GM19351 (cell line): ENCODE data around the gene PCDHGA8.
"Not testable (repeated sequence)": the region's sequence is repeated elsewhere in the genome, so short reads cannot be mapped to it uniquely, and the experiment has no call there.

Experiments
- ATAC-seq: cut with Tn5 transposase; IDR thresholded peaks from one replicate; pipeline ENCODE4 v1.9.1; 2021; ENCODE audit warnings: mild to moderate bottlenecking, moderate library complexity; ENCODE audit not compliant: unreplicated experiment

PCDHGA8 gene

DNA sequence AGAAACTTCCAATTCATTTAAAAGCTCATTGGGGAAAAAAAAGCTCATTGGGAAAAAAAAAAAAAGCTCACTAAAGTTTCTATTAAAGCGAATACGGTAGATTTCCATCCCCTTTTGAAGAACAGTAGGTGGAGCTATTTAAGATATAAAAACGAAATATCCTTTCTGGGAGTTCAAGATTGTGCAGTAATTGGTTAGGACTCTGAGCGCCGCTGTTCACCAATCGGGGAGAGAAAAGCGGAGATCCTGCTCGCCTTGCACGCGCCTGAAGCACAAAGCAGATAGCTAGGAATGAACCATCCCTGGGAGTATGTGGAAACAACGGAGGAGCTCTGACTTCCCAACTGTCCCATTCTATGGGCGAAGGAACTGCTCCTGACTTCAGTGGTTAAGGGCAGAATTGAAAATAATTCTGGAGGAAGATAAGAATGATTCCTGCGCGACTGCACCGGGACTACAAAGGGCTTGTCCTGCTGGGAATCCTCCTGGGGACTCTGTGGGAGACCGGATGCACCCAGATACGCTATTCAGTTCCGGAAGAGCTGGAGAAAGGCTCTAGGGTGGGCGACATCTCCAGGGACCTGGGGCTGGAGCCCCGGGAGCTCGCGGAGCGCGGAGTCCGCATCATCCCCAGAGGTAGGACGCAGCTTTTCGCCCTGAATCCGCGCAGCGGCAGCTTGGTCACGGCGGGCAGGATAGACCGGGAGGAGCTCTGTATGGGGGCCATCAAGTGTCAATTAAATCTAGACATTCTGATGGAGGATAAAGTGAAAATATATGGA is 38.1 kb downstream of the PCDHGA8 start, which contains the start of gene PCDHGA12:
PCDHGA12 (plus strand) TSS at position 176 of the 782 bp plus-strand sequence; CDS start at position 429, 253 bp downstream.
- peak; percentile 84 for ATAC-seq

DNA sequence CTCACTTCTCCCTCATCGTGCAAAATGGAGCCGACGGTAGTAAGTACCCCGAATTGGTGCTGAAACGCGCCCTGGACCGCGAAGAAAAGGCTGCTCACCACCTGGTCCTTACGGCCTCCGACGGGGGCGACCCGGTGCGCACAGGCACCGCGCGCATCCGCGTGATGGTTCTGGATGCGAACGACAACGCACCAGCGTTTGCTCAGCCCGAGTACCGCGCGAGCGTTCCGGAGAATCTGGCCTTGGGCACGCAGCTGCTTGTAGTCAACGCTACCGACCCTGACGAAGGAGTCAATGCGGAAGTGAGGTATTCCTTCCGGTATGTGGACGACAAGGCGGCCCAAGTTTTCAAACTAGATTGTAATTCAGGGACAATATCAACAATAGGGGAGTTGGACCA is 38.9 kb downstream of the PCDHGA8 start:
- peak; percentile 52 for ATAC-seq

DNA sequence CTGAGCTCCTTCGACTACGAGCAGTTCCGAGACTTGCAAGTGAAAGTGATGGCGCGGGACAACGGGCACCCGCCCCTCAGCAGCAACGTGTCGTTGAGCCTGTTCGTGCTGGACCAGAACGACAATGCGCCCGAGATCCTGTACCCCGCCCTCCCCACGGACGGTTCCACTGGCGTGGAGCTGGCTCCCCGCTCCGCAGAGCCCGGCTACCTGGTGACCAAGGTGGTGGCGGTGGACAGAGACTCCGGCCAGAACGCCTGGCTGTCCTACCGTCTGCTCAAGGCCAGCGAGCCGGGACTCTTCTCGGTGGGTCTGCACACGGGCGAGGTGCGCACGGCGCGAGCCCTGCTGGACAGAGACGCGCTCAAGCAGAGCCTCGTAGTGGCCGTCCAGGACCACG is 39.9 kb downstream of the PCDHGA8 start:
- not testable (repeated sequence) for ATAC-seq

DNA sequence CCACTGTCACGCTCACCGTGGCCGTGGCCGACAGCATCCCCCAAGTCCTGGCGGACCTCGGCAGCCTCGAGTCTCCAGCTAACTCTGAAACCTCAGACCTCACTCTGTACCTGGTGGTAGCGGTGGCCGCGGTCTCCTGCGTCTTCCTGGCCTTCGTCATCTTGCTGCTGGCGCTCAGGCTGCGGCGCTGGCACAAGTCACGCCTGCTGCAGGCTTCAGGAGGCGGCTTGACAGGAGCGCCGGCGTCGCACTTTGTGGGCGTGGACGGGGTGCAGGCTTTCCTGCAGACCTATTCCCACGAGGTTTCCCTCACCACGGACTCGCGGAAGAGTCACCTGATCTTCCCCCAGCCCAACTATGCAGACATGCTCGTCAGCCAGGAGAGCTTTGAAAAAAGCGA is 40.3 kb downstream of the PCDHGA8 start:
- not testable (repeated sequence) for ATAC-seq

DNA sequence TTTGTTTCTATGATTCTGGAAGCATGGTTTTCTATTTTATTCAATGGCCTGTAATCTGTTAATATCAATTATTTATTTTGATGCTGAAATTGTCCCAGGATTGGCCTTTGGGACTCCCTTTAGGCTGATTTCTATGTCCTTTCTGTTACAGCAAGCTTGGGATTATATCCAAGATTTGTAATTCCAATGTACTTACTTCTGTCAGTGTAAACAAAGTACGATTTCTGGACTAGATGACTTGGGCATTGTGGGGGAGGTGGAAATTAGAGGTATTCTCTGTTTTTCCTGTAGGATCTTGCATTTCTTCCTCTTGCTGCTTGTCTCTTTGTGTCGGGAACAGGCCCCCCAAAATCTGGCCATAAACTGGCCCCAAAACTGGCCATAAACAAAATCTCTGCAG is 41.6 kb downstream of the PCDHGA8 start:
- no peak for ATAC-seq

DNA sequence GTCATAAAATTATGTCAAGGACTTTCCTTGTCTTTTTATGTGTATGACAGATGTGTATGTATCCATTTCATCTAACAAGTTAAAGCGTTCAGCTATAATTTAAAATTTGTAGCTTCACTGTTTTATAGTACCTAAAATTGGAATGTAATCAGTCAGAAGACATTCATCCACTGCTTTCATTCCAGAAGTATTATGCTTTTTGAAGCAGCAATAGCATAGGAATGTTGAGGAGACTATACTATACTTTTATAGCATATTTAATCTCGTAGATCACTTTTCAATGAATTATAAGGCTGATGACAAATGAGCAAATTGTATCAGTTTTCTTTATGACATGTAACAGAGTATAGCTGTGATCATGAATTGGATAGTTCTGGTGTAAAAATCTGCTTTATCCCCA is 44.8 kb downstream of the PCDHGA8 start:
- no peak for ATAC-seq

DNA sequence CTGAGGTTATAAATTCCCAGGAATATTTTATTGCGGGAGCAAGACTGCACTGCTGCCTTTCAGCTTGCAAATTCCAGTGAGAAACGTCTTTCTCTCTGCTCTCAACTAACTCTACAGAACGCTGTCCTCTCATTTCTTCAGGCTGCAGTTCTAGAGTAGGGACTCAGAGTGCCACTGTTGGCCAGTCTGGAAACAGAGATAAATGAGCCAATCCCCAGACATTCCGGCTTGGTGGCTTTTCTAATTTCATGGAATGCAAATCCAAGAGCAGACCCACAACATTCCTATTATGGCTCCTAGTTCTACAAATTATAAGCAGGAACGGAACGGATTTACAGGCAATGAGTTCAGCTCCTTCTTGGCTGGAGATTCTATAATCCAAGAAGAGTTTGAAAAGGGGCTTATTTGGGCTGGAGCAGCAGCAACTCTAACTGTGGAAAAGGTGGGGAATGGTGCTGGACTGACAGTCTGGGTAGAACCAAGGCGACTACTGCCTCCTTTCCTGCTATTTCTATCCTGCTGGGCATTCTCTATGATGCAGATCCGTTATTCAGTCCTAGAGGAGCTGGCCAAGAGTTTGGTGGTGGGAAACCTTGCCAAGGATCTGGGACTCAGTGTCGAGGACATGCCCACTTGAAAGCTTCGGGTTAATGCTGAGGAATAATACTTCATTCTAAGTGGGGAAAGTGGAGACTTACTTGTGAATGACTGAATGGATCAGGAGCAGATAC is 47.1 kb downstream of the PCDHGA8 start:
- no peak for ATAC-seq

DNA sequence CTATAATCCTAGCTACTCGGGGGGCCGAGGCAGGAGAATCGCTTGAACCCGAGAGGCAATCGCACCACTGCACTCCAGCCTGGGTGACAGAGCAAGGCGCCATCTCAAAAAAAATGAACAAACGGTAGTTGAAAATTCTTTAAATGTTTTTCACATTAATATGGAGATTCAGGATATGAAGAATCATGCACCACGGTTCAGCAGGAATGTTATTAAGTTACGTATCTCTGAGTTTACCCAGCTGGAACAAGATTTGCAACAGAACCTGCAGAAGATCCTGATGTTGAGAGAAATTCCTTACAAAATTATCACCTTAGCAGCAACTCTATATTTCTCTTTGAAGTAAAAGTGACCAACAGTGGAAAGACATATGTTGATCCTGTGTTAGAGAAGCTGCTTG is 47.9 kb downstream of the PCDHGA8 start:
- ATAC-seq, result no peak

DNA sequence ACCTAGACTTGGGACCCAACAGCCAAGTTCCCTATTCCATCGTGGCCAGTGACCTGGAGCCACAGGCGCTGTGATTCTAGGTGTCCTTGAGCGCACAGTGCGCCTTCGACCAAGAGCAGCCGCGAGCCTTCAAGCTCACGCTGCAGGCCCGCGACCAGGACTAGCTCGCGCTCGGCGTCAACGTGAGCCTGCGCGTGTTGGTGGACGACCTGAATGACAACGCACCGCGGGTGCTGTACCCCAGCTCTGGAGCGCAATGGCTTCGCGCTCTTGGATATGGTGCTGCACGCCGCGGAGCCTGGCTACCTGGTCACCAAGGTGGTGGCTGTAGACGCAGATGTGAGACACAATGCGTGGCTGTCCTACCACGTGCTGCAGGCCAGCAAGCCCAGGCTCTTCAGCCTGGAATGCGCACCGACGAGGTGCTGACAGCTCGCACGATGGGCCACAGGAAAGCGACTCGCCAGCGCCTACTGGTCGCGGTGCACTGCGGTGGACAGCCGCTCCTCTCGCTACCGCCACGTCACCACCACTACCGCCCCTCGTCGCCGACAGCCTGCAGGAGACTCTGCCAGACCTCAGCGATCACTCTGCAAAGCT is 49.2 kb downstream of the PCDHGA8 start:
- no peak for ATAC-seq
